Astrocyte (in vitro differentiated cells and primary cell): ENCODE results near the gene TMEM170B.

ENCODE experiments used
- EZH2 ChIP-seq: IDR thresholded peaks from 2 replicates; pipeline ENCODE4 v1.6.1; 2012; ENCODE audit warnings: mild to moderate bottlenecking, low read length, inconsistent platforms; ENCODE audit not compliant: insufficient read depth
- TF ChIP-seq, protein P1 (sequence below): IDR thresholded peaks from 2 replicates; pipeline ENCODE4 v1.5.1; 2011; ENCODE audit warnings: low read depth, mild to moderate bottlenecking, inconsistent platforms, low read length, moderate library complexity; ENCODE audit not compliant: insufficient read depth

DNA sequence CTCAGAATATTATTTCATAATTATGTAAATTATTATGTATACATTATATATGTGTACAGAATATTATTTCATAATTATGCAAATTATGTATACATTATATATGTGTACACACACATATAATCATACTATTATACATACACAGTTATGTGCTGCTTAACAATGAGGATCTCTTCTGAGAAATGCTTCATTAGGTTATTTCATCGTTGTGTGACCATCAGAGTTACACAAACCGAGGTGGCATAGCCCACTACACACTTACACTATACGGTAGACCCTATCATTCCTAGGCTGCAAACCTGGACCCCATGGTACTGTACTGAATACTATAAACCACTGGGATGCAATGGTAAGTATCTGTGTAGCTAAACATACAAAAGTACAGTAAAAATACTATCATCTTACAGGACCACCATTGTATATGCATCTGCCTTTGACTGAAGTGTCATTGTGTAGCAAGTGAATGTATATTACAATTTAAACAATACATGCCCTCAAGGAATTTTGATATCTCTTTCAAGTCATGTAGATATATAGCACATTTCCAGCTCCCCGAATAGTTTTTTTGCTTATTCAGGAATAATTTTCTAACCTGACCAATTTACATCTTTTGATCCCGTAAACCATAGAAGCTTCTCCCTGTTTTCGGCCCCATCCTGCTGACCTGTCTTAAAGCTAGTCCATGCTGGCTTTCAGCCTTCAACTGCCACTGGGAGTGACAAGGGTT, 71.2 kb downstream of the TMEM170B start:
- TF ChIP-seq, protein P1, sequence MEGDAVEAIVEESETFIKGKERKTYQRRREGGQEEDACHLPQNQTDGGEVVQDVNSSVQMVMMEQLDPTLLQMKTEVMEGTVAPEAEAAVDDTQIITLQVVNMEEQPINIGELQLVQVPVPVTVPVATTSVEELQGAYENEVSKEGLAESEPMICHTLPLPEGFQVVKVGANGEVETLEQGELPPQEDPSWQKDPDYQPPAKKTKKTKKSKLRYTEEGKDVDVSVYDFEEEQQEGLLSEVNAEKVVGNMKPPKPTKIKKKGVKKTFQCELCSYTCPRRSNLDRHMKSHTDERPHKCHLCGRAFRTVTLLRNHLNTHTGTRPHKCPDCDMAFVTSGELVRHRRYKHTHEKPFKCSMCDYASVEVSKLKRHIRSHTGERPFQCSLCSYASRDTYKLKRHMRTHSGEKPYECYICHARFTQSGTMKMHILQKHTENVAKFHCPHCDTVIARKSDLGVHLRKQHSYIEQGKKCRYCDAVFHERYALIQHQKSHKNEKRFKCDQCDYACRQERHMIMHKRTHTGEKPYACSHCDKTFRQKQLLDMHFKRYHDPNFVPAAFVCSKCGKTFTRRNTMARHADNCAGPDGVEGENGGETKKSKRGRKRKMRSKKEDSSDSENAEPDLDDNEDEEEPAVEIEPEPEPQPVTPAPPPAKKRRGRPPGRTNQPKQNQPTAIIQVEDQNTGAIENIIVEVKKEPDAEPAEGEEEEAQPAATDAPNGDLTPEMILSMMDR, result no peak
- TF ChIP-seq EZH2, result no peak
